ENCODE measurements around the gene PRAMEF20. TPM values are rescaled to one million over a fixed set of nuclear protein-coding genes. Genes with fewer than 3 reads are reported as not detected.
"Not testable (repeated sequence)": the region's sequence is repeated elsewhere in the genome, so short reads cannot be mapped to it uniquely, and the experiment has no call there.

The PRAMEF20 gene
- total RNA-seq: not detected in 2 replicates
- long read RNA-seq: 0 reads

- H3K9me3 Mint-ChIP-seq (ENCODE audit: low read depth): peaks cover 23% of the 10 kb centered on the region
- H3K27ac Mint-ChIP-seq; H3K36me3 Mint-ChIP-seq (ENCODE audit: insufficient read depth); H3K27me3 Mint-ChIP-seq; H3K4me3 Mint-ChIP-seq (ENCODE audit: low read depth); DNase-seq (ENCODE audit: low spot score, unreplicated experiment); H3K4me1 Mint-ChIP-seq (ENCODE audit: low read depth): not testable (repeated sequence)
Observed at GRCh38 chr1:13410150-13410549, at the start of gene PRAMEF20. PRAMEF20 (plus strand) TSS chr1:13410450; CDS start chr1:13416355, 5,905 bp downstream.

GRCh38 chr1:13362364-13362763, 47.9 kb upstream of the PRAMEF20 start:
- not testable (repeated sequence) for H3K4me3 Mint-ChIP-seq (ENCODE audit: low read depth); H3K27me3 Mint-ChIP-seq; H3K36me3 Mint-ChIP-seq (ENCODE audit: insufficient read depth); DNase-seq (ENCODE audit: low spot score, unreplicated experiment); H3K4me1 Mint-ChIP-seq (ENCODE audit: low read depth); H3K27ac Mint-ChIP-seq
- peaks cover 11% of the 10 kb centered on the region for H3K9me3 Mint-ChIP-seq (ENCODE audit: low read depth)

DNA sequence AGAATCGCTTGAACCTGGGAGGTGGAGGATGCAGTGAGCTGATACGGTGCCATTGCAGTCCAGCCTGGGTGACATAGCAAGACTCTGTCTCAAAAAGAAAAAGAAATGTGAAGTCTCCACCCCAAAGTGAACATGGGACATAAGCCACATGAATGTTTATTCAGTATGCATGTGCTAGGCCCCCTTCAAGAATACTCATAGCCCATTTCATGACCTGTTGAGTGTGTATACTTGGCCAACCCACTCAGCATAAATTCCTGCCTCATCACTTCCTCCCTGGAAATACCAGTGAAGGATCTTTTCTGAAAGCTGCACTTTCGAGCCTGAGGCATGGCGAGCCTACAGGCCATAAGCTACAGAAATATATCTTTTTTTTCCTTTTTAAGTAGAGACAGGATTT, 45.3 kb upstream of the PRAMEF20 start:
- H3K27ac Mint-ChIP-seq; DNase-seq (ENCODE audit: low spot score, unreplicated experiment); H3K4me3 Mint-ChIP-seq (ENCODE audit: low read depth); H3K36me3 Mint-ChIP-seq (ENCODE audit: insufficient read depth); H3K27me3 Mint-ChIP-seq; H3K4me1 Mint-ChIP-seq (ENCODE audit: low read depth): not testable (repeated sequence)
- peaks cover 22% of the 10 kb centered on the region for H3K9me3 Mint-ChIP-seq (ENCODE audit: low read depth)

- not testable (repeated sequence) for H3K4me3 Mint-ChIP-seq (ENCODE audit: low read depth); H3K4me1 Mint-ChIP-seq (ENCODE audit: low read depth); H3K27ac Mint-ChIP-seq; H3K36me3 Mint-ChIP-seq (ENCODE audit: insufficient read depth); DNase-seq (ENCODE audit: low spot score, unreplicated experiment); H3K27me3 Mint-ChIP-seq
- H3K9me3 Mint-ChIP-seq (ENCODE audit: low read depth): peaks cover 27% of the 10 kb centered on the region
Observed at GRCh38 chr1:13366536-13366935, 43.7 kb upstream of the PRAMEF20 start.

DNA sequence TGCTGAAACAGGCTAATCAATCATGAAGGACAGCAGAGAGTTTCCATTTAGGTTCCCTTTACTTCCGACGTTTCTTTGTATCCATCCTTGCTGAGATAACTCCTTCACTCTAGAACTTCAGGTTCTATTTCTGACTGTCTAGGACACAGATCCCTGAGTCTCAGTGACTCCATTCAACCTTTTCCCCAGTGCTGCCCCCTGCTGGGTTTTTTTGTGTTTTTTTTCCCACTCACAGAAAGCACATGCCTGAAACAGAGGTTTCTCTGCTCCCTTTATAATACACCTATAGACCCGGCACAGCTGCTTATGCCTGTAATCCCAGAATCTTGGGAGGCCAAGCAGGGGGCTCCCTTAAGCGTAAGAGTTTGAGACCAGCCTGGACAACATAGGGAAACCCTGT, 41.7 kb upstream of the PRAMEF20 start:
- H3K27me3 Mint-ChIP-seq; H3K36me3 Mint-ChIP-seq (ENCODE audit: insufficient read depth); DNase-seq (ENCODE audit: low spot score, unreplicated experiment); H3K4me3 Mint-ChIP-seq (ENCODE audit: low read depth); H3K4me1 Mint-ChIP-seq (ENCODE audit: low read depth); H3K27ac Mint-ChIP-seq: not testable (repeated sequence)
- H3K9me3 Mint-ChIP-seq (ENCODE audit: low read depth): peaks cover 29% of the 10 kb centered on the region

GRCh38 chr1:13378983-13379382, 31.3 kb upstream of the PRAMEF20 start:
- H3K36me3 Mint-ChIP-seq (ENCODE audit: insufficient read depth); H3K4me1 Mint-ChIP-seq (ENCODE audit: low read depth): not testable (repeated sequence)
- peaks cover 15% of the 10 kb centered on the region for H3K9me3 Mint-ChIP-seq (ENCODE audit: low read depth)

DNA sequence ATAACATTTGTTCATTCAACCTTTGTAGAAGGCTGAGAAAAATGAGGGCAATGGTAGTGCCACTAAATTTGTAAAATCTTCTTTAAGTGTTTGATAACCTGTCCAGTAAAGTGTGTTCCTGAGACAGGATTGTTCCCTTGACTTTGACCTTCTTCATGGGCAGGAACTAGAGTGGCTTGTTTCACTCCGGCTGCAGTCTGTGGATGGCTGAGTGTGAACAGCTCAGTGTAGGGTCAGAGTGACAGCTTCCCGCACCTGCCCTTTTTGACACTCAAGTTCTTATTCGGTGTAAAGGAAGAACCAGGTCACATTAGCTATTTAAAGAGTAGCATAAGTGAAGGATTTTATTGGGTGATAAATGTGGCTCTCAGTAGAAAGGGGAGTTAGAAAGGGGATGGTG, 29.9 kb upstream of the PRAMEF20 start:
- DNase-seq (ENCODE audit: low spot score, unreplicated experiment); H3K4me3 Mint-ChIP-seq (ENCODE audit: low read depth); H3K27me3 Mint-ChIP-seq; H3K4me1 Mint-ChIP-seq (ENCODE audit: low read depth); H3K27ac Mint-ChIP-seq; H3K36me3 Mint-ChIP-seq (ENCODE audit: insufficient read depth): not testable (repeated sequence)
- H3K9me3 Mint-ChIP-seq (ENCODE audit: low read depth): peaks cover 16% of the 10 kb centered on the region

More at GRCh38 chr1:13378983-13379382, 31.3 kb upstream of the PRAMEF20 start:
- H3K27me3 Mint-ChIP-seq; H3K27ac Mint-ChIP-seq; H3K4me3 Mint-ChIP-seq (ENCODE audit: low read depth); DNase-seq (ENCODE audit: low spot score, unreplicated experiment): not testable (repeated sequence)

- peaks cover 42% of the 10 kb centered on the region for H3K9me3 Mint-ChIP-seq (ENCODE audit: low read depth)
- not testable (repeated sequence) for H3K27me3 Mint-ChIP-seq; H3K27ac Mint-ChIP-seq; H3K4me1 Mint-ChIP-seq (ENCODE audit: low read depth); H3K36me3 Mint-ChIP-seq (ENCODE audit: insufficient read depth); DNase-seq (ENCODE audit: low spot score, unreplicated experiment); H3K4me3 Mint-ChIP-seq (ENCODE audit: low read depth)
Observed at GRCh38 chr1:13389332-13389731, 20.9 kb upstream of the PRAMEF20 start, which contains the start of gene PRAMEF17. PRAMEF17 (plus strand) TSS chr1:13389632; CDS start chr1:13389658, 26 bp downstream.

GRCh38 chr1:13393004-13393403, 17.2 kb upstream of the PRAMEF20 start:
- H3K4me3 Mint-ChIP-seq (ENCODE audit: low read depth); H3K4me1 Mint-ChIP-seq (ENCODE audit: low read depth); H3K36me3 Mint-ChIP-seq (ENCODE audit: insufficient read depth); H3K27me3 Mint-ChIP-seq; DNase-seq (ENCODE audit: low spot score, unreplicated experiment); H3K27ac Mint-ChIP-seq: not testable (repeated sequence)
- H3K9me3 Mint-ChIP-seq (ENCODE audit: low read depth): peaks cover 33% of the 10 kb centered on the region

DNA sequence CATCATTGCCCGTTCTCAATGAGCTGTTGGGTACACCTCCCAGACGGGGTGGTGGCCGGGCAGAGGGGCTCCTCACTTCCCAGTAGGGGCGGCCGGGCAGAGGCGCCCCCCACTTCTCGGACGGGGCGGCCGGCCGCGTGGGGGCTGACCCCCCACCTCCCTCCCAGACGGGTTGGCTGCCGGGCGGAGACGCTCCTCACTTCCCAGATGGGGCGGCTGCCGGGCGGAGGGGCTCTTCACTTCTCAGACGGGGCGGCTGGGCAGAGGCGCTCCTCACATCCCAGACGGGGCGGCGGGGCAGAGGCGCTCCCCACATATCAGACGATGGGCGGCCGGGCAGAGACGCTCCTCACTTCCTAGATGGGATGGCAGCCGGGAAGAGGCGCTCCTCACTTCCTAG, 15.5 kb upstream of the PRAMEF20 start:
- H3K9me3 Mint-ChIP-seq (ENCODE audit: low read depth): peaks cover 34% of the 10 kb centered on the region
- DNase-seq (ENCODE audit: low spot score, unreplicated experiment); H3K4me3 Mint-ChIP-seq (ENCODE audit: low read depth); H3K36me3 Mint-ChIP-seq (ENCODE audit: insufficient read depth); H3K4me1 Mint-ChIP-seq (ENCODE audit: low read depth); H3K27ac Mint-ChIP-seq; H3K27me3 Mint-ChIP-seq: not testable (repeated sequence)

- not testable (repeated sequence) for H3K27me3 Mint-ChIP-seq; H3K4me3 Mint-ChIP-seq (ENCODE audit: low read depth); H3K36me3 Mint-ChIP-seq (ENCODE audit: insufficient read depth); DNase-seq (ENCODE audit: low spot score, unreplicated experiment); H3K4me1 Mint-ChIP-seq (ENCODE audit: low read depth); H3K27ac Mint-ChIP-seq
- peaks cover 32% of the 10 kb centered on the region for H3K9me3 Mint-ChIP-seq (ENCODE audit: low read depth)
Observed at GRCh38 chr1:13395311-13395710, 14.9 kb upstream of the PRAMEF20 start.
